ENCODE data around the gene LRRN4.

DNA sequence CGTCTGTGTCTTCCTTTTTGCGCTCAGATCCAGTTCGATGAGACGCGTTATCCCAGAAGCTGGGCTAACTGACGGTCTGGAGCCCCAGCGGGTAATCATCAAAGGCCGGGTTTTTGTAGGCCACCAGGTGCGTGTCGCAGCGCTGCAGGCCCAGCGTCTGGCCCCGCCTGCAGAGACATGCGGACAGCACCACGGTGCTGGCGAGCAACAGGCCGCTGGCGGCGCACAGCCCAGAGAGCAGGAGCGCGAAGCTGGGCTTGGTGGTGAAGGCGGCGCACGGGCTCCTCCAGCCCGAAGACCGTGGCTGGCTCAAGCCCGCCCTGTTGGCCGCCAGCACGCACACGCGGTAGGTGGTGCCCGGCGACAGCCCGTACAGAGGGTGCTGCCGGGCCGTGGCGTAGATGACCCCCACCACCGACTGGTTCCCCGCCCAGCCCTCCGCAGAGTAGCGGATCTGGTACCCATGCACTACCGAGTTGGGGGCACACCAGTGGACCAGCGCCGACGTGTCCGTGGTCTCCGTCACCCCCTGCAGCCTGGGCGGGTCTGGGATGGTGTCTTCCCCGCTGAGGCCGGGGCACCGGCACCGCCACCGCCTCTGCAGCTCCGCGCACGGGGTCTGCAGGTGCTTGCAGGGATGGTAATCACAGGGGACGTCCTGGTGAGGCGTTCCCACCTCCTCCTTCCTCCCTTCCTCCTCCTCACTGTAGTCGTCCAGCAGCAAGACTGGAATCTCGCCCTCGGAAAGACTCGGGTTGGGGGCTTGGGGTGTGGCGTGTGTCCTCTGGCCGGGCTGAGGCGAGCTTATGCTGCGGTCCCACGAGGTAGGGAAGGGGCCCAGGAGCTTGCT is 12.7 kb downstream of the LRRN4 start:
- TF ChIP-seq POLR2A (IDR thresholded peaks at IDR 0.05; ENCODE audit: low read depth, low read length), result no peak
- no peak for TF ChIP-seq POLR2AphosphoS5 (IDR thresholded peaks at IDR 0.05; ENCODE audit: low read depth, low read length)

All from GM12892 (cell line).